GM21447 (cell line): Measurements from ENCODE around the gene PXMP2.

Source experiments
- ATAC-seq: cut with Tn5 transposase; IDR thresholded peaks from one replicate; pipeline ENCODE4 v1.9.1; 2021; ENCODE audit not compliant: unreplicated experiment

The PXMP2 gene

DNA sequence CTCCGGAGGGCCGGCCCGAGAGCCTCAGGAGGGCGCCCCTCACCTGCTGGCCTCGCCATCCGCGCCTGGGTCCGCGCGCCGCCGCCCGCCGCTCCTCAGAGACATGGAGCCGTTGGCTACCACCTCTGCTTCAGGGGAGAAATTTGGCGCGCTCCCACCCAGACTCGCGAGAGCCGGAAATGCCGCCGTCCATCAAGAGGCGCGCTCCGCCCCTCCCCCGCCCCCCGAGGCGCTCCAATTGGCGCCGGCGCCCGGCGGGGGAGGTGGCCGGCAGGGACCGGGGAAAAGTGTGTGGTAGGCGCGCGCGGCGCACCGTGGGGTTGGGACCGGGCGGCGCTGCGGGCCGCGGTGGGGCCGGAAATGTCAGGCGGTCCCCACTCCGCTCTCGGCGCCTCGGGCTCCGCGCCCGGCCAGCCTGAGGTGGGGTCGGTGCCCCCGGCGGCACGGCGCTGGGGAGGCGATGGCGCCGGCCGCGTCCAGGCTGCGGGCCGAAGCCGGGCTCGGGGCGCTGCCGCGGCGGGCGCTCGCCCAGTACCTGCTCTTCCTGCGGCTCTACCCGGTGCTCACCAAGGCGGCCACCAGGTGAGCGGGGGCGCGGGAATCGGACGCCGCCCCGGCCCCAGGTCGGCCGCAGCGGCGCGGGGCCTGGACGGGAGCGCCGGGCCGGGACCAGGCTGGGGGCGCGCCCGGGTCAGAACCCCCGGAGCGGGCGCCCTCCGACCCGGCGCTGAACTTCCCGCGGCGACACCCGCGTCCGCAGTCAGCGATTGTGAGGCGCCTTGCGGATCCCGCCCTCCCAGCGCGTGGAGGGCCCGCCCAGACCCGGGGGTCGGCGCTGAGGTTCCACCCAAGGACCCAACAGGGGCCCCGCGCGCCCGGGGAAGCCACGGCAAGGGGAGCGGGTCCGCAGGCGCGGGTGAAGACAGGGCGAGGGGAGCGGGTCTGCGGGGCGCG, at the start of gene PXMP2, which contains the start of gene POLE:
PXMP2 (plus strand) TSS at position 377 of the 954 bp plus-strand sequence; CDS start at position 461, 84 bp downstream.
POLE (minus strand) TSS at position 132 of the 954 bp plus-strand sequence; CDS start at position 105, 27 bp downstream.
- peak; percentile 93 for ATAC-seq

DNA sequence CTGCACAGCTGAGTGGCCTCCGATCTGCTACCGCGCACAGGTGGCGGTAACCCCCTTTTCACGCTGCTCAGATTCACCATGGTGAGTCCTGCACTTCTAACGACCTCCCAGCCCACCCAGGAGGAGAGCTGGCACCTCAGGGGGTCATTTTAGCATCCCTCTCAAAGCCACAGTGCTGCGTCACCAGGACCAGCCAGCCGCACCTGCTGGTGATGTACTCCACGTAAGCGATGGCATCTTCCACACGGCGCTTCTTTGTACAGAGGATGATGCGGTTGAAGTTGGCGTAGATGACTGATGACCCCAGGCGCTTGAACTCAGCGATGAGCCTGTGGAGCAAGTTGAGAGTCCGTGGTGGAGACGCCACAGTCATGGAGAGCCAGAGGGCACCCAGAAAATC, 49.6 kb upstream of the PXMP2 start:
- no peak for ATAC-seq

DNA sequence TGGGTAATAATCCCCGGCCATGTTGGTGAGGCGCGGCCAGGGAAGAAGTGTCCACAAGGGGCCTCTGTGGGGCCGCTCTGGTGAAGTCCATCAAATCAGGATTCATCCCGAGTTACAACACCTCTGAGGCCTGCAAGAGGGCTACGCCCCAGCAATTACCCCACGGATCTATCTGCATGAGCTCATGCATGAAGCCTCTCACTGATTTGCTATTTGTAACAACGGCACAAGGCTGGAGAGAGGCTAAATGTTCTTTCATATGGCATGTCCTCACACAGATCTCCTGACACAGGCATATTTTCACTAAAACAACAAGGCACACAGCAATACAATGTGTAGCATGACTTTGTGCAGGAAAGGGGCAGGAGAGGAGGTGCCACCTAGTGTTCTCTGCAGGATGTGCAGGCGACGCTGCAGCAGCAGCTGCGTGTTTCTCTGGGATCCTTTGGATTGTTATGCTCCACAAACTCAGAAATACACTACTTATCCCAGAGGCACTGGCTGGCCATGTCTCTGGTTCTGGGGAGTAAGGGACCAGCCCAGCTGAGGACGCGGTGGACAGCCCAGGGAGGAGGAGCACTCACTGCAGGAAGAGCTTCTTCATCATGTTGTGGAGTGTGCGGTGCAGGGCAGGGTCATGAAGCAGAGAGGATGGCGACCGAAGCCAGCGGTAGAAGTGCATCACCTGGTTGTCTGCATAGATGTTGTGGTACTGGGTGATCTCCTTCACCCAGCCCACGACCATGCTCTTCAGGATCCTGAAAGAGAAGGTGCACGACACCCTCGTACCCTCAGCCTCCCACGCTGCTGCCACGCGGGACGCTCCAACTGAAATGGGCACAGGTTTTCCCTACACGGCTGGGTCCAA, 48.6 kb upstream of the PXMP2 start:
- no peak for ATAC-seq

DNA sequence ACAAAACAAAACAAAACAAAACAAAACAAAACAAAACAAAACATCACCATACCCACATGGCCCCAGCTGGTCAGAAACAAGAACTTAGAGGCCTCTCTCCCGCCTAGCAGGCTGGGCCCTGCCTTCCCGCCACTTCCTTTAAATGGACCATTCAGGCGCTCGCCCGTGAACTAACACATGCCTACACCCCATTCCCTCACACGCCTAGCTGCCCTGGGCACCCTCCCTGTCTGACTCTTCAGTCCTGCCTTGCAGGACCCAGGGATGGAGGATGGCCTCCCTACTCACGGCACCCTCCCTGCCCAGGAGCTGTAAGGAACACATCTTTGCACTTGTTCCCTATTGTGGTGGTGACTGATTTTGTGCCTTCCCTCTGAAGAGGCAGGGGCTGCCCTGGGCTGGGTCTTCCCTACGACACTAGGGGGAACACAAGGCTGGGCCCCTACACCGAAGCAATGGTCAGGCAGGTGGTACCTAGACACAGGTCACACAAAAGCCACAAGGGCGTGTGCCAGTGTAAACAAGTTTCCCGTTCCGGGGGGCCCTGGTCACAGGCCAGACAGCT, 47.3 kb upstream of the PXMP2 start:
- ATAC-seq, result no peak

DNA sequence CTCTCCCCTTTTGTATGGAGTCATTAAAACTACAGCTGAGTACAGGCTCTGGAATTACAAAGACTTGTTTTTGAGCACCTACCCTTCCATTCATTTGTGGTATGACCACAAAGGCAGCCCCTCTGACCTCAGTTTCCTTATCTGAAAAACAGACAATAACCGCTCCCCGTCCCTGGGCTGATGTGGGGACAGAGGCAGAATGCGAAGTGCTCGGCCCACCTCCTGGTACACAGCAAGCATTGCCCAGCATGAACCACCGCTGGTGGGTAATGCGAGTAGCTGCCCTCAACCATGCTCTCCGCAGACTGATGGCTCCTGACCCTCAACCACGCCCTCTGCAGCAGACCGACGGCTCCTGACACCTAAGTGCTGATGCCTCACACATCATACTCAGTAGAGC, 46.5 kb upstream of the PXMP2 start:
- ATAC-seq, result no peak

DNA sequence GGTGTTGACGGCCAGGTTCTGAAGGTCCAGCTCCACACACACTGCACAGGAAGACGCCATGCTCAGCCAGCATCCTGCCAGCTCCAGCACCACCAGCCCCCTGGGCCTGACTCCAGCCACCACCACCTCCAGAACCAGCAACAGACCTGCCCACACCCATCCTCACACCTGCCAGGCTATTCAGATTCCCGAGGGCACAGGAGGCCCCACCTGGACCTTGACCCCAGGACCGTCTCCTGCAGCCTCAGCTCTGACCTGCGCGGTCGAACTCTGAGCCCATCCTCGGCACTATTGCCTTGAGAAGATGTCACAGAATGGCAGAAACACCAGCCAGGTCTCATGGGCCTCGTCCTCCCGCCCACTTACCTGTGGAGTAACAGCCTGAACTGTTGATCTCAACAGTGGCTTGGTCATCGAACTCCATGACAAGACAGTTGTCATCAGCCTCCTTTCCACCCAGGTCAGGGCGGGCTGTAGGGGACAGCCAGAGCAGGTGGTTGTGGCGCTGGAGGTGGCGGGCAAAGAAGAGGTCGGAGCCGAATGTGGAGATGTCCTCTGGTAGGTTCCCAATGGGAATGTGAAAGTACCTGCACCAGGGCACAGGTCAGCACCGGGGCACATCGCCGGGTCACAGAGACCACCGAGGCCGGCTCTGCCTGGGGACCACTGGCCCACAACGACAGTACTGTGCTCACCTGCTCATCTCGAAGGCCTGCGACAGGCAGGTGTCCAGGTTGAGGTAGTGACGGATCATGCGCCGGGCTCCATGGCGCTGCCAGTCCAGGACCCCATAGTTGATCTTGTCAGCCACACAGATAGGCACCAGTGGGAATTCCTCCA, 45.4 kb upstream of the PXMP2 start:
- ATAC-seq, result no peak

DNA sequence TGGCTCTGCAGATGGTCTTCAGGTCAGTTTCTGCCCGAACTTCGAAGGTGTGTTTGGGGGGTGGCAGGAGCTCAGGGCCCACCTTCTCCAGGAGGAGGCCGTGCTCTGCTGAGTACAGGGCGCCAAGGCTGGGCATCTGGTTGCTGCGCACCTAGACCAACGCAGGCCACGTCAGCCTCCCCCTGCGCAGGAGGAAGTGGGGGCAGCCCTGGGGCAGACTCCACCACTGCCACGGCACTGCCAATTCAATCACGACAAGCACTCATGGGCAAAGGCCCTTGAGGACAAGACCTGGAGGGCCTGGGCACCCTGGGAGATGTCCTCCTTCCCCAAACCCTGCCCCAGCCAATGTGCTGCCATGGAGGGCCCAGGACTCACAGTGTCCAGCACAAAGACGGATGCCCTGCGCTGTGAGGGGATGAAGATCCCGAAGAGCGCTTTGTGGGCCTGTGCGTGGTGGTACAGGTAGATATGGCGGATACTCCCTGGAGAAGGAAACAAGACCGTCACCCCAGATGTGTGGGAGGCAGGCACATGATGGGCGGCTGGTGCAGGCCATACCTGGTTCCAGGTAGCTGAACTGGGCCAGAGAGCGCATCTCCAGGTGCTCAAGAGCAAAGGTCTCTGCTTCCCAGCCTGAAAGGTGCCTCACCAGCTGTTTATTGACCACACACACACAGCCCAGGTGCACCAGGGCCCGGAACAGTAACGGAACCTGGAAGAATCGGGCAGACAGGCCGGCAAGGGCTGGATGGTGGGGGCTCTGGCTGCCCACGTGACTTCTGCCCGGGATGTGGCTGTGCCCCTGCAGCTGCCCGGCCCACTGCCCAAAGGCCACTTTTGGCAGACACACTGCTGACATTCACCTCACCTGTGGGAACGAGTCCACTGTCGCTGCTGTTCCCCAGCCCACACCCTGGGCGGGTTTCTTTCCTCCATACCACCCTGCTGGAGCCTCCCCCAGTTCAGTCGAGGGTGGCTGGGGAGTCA, 44.2 kb upstream of the PXMP2 start:
- no peak for ATAC-seq

DNA sequence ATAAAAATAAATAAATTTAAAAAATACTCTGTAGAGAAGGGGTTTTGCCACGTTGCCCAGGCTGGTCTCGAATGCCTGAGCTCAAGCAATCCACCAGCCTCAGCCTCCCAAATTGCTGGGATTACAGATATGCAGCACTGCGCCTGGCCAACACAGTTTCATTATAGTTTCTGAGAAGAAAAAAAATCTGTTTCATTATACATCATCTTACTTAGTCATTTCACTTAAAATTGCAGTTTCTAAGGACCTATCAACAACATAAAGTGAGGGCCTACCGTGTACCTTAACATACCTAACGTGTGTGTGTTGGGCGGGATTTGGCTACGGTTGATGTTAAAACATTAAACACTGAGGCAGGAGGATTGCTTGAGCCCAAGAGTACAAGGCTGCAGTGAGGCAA, 40.5 kb upstream of the PXMP2 start:
- ATAC-seq, result no peak

DNA sequence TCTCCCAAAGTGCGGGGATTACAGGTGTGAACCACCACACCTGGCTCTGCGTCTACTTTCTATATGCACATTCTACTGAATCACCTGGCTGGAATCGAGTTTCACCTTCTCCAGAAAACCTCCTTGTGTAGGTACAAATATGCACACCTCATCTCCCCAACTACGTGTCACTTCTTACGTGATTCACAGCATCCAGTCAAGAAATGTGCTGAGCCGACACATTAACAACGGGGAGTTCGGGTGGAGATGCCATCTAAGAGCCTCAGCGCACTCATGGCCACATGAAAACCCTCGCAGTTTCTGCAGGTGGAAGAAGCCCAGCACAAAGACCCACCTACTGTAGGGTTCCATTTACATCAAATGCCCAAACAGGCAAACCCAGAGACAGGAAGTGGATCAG, 39.5 kb upstream of the PXMP2 start:
- no peak for ATAC-seq

DNA sequence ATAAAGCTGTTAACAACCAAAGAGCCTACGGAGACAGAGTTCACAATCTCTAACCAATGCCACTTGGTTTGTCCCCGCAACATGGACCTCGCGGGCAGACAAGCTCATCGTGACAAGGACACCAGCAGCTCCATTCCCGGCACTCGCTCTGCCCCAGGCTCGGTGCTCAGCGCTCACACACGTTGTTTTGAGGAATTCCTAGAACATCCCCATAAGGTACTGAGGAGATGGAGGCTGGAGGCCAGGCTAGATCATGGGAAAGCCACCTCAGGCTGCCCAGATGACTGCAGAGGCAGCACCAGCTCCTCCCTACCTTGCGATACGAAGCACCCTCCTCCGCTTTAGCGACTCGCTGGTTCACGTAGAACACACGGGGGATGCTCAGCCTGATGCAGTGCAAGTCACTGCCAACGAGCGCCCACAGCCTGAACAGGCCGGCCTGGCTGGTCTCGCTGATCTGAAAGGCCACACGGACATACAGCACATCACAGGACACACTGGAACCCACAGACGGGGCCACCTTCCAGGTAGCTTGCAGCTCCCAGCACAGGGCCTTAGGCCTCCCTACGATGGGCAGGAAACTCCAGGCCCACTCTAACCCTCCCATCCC, 38.7 kb upstream of the PXMP2 start:
- ATAC-seq, result no peak

DNA sequence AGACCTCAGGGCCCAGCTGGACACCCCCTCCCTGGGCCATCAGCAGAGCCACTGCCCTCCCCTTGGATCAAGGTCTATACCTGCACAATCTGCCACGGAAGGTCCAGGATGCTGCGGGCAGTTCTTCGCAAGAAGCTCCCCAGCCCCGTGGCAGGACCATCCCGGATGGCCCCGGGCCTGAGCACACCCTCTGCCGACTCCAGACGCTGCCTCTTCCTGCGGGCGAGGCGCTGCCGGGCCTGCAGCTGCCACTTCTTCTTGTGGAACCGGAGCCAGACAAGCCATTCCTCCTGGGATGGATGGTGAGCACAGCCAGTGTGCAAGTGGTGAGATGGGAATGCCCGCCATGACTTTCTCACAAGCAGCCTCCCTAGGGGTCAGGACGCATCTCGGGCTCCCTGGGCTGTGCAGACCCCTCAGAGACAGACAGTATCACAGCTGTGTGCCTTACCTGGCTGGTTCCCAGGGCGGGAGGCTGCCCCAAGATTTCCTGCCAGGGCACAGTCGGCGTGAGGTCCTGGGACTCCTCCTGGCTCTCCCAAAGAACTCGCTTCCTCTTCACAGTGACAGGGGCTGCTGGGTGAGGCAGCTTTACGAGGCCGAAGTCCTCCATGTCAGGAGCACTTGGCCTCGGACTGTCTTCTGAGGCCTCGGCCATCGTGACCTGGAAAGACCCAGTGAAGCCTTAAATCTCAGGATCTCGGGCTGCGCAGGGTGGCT, 38.0 kb upstream of the PXMP2 start:
- ATAC-seq, result no peak

DNA sequence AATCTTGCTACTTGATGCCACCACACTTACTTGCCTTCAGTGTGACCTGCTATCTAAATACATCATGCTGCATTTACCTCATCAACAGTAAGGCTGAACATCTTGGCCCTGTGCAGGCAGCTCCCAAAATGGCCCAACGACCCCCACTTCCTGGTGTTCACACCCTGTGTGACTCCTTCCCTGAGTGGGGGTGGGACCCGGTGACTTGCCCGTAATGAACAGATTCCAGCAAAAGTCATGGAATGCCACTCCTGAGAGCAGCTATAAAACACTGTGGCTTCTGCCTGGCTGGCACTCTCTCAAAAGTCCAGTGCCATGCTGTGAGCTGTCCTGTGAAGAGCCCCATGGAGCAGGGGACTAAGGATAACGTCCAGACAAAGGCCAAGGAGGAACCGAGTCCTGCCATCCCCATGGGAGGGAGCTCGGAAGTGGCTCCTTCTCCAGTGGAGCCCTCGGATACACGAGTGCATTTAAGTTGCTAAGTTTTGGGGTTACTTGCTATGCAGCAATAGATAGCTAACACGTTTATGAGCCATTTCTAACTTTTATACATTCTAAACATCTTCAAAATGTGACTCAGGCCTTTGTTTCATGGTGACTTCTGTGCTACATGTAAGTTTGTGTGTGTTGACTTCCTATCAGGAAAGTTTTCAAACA, 35.8 kb upstream of the PXMP2 start:
- ATAC-seq, result no peak

DNA sequence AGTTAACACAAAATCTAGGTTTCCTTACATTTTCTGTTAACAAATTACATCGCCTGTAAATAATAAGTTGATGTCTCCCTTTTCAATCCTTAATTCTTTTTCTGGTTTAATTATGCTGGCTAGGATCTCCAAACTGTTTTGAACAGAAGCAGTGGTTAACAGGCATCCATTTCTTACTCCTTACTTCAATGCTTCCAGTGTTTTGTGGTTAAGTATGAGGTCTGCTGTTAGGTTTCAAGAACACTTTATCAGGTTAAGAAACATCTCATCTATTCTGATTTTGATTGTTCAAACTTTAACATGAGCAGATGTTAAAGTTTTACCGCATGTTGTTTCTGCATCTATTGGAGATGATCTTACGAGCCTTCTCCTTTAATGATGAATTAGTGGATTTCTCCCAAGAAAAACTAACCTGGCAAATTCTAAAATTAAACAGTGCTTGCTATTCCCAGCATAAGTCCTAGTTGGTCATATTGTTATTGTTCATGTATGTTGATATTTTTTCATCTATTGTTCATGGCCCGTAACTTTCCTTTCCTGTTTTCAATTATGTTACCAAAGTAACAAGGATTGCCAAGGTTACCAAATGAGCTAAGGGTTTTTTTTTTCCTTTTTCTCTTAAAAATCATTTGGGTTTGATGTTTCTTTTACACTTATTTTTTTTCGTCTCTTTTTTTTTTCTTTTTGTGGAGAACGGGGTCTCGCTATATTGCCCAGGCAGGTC, 33.7 kb upstream of the PXMP2 start:
- ATAC-seq, result no peak

DNA sequence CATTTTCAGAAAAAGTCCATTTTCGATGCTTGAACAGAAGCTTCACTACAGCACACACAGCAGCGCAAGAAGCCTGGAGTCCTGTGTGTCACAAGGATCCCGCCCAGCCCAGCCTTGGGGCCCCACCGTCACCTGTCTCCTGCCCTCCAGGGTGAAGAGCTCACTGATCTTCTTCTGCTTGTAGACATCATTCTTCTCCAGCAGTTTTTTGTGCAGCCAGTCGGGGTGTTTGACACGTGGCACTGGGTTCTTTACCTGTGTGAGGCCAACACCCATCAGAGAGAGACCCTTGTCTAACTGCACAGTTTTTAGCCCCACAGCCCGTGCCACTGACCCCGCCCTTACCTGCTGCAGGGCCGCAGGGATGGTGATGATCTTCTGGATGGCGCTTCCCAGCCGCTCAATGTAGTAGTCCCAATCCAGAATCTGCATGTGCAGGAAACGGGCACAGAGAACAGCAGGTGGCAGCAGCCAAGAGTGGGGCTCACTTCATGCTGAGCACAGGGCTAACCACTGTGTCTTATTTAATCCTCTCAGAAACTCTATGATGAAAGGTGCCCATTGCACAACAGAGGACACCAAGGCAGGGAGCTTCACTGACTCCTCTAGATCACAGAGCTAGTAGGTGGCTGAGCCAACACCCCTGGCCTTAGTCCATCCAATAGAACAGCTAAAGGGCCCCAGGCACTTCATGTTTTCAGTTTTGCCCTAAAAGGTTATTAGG, 30.2 kb upstream of the PXMP2 start:
- ATAC-seq, result no peak

DNA sequence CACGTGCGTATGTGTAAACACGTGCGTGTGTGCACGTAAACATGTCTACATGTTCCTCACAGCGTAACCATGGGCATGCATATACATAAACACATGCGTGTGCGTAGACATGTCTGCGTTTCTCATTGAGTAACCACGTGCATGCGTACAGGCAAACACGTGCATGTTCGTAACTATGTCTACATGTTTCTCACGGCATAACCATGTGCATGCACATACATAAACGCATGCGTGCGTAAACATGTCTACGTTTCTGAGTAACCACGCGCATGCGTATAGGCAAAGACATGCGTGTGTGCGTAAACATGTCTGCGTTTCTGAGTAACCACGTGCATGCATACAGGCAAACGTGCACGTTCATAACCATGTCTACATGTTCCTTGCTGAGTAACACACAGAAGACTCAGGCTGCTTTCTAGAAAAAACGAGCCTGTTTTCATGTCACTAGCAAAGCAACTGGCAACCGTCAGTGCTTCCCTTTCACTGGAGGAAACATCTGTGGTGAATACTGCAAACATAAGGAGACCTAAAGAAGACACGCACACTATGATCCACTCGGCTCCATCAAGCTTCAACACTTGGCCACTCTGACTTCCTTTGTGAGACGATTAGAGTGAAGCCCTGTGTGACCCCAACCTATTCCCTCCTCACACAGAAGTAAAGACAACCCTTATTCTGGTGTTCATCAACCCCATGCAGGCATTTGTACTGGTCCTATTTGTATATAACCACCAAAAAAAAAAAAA, 29.1 kb upstream of the PXMP2 start:
- no peak for ATAC-seq

DNA sequence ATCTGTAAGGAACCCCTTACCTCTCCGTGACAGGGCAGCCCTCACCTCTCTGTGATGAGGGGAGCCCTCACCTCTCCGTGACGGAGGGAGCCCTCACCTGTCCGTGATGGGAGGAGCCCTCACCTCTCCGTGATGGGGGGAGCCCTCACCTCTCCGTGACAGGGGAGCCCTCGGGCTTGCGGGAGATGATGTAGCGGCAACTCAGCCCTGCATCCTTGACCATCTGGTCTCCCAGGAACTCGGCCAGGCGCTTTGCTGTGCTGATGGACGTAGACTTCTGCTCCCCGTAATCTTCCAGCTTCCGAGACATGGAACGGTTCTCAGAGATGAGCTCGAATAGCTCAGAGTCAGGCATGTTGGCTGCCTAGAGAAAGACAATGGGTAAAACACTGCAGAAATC, 28.2 kb upstream of the PXMP2 start:
- no peak for ATAC-seq
